Measurements from ENCODE around the gene LRRK1.

The LRRK1 gene

DNA sequence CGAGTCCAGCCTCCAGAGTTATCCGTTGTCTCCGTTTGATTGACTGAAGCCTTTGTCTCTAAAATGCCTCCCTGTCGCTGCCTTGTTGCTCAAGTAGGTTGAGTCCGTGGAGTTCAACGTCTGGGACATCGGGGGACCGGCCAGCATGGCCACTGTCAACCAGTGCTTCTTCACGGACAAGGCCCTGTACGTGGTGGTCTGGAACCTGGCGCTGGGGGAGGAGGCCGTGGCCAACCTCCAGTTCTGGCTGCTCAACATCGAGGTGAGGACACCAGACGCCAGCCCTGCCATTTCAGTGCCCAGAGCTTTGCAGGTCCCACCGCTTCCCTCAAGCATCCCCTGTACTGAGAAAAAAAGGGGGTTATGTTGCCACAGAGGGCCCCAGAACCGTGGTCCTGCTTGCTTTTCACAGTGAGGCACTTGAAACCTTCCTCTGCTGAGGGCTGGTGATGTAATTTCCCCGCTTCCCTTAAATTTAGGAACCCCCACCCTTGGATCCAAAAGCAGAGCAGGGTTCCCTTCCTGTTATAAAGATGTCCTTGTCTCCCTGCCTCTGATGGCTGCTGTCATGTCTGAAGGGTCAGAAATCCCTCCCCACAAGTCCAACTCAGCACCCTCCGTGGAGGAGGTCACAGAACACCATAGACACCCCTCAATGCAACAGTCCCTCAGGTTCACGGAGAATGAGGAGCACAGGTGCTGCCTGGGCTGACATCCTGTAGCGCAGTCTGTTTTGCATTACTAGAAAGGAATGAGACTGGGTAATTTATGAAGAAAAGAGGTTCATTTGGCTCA, 105.7 kb downstream of the LRRK1 start:
- H3K4me3 ChIP-seq (ENCODE audit: control insufficient read depth in 1 of 7, extremely low read depth in 1 of 7, insufficient read depth in 4 of 7, low read depth in 2 of 7, low read length in 6 of 7): no peak overlapping the region
- H3K36me3 ChIP-seq (ENCODE audit: control insufficient read depth in 4 of 4, insufficient read depth in 4 of 4, low read length in 3 of 4): peaks cover 2 to 84% (median 50%) of the 10 kb centered on the region in 4 experiments
- H3K27ac ChIP-seq (ENCODE audit: insufficient read depth in 1 of 2, low read depth in 1 of 2, low read length in 2 of 2, poor library complexity in 1 of 2, severe bottlenecking in 2 of 2): no peak overlapping the region
- no peaks in the 10 kb centered on the region for H3K9me3 ChIP-seq (ENCODE audit: control extremely low read depth in 1 of 5, control insufficient read depth in 4 of 5, insufficient read depth in 2 of 5, low read depth in 1 of 5, low read length in 4 of 5)
- peaks cover 0 to 6% (median 1%) of the 10 kb centered on the region in 4 experiments for H3K4me1 ChIP-seq (ENCODE audit: control extremely low read depth in 1 of 4, control insufficient read depth in 4 of 4, insufficient read depth in 4 of 4, low read length in 3 of 4)
- CTCF ChIA-PET: interaction anchor here (1.4 kb wide), 1 partner anchor 9 kb away, joined by 4 read pairs; no protein-coding TSS in a partner anchor
- H3K27me3 ChIP-seq (replicated peaks in 2 of 5; ENCODE audit: control insufficient read depth in 4 of 5, insufficient read depth in 5 of 5, low read length in 4 of 5): no peaks in the 10 kb centered on the region
- WGBS (ENCODE audit: insufficient coverage): 95% methylated on average over 18 of the region's 20 CpGs
- POLR2A ChIA-PET: no interaction called here
- DNase-seq: no peak

DNA sequence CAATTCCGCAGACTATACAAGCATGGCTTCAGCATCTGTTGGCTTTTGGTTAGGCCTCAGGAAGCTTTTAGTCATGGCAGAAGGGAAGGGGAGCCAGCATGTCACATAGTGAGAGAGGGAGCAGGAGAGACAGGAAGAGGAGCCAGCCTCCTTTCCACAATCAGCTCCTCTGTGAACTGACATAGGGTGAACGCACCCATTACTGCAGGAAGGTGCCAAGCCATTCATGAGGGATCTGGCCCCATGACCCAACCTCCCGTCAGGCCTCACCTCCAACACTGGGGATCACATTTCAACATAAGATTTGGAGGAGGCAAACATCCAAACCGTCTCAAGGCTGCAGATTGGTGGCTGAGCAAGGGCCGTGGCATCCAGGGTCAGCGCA, 106.3 kb downstream of the LRRK1 start:
- H3K27me3 ChIP-seq (replicated peaks in 2 of 5; ENCODE audit: control insufficient read depth in 4 of 5, insufficient read depth in 5 of 5, low read length in 4 of 5): no peaks in the 10 kb centered on the region

GRCh38 chr15:101025896-101026631, 106.9 kb downstream of the LRRK1 start:
- DNase-seq: no peak
- WGBS (ENCODE audit: insufficient coverage): 99% methylated on average over 15 of the region's 17 CpGs
- H3K27ac ChIP-seq (ENCODE audit: insufficient read depth in 1 of 2, low read depth in 1 of 2, low read length in 2 of 2, poor library complexity in 1 of 2, severe bottlenecking in 2 of 2): no peak overlapping the region
- CTCF ChIA-PET: no interaction called here
- H3K36me3 ChIP-seq (ENCODE audit: control insufficient read depth in 4 of 4, insufficient read depth in 4 of 4, low read length in 3 of 4): peaks cover 2 to 88% (median 54%) of the 10 kb centered on the region in 4 experiments
- H3K9me3 ChIP-seq (ENCODE audit: control extremely low read depth in 1 of 5, control insufficient read depth in 4 of 5, insufficient read depth in 2 of 5, low read depth in 1 of 5, low read length in 4 of 5): no peaks in the 10 kb centered on the region
- no peaks in the 10 kb centered on the region for H3K27me3 ChIP-seq (replicated peaks in 2 of 5; ENCODE audit: control insufficient read depth in 4 of 5, insufficient read depth in 5 of 5, low read length in 4 of 5)
- H3K4me1 ChIP-seq (ENCODE audit: control extremely low read depth in 1 of 4, control insufficient read depth in 4 of 4, insufficient read depth in 4 of 4, low read length in 3 of 4): peaks cover 0 to 6% (median 1%) of the 10 kb centered on the region in 4 experiments
- no peak overlapping the region for H3K4me3 ChIP-seq (ENCODE audit: control insufficient read depth in 1 of 7, extremely low read depth in 1 of 7, insufficient read depth in 4 of 7, low read depth in 2 of 7, low read length in 6 of 7)
- POLR2A ChIA-PET: interaction anchor here (0.6 kb wide), 1 partner anchor 242 kb away, joined by 4 read pairs; no protein-coding TSS in a partner anchor

More for the DNA sequence above, 106.3 kb downstream of the LRRK1 start:
- 98% methylated on average over 5 of the region's 6 CpGs for WGBS (ENCODE audit: insufficient coverage)
- no peaks in the 10 kb centered on the region for H3K9me3 ChIP-seq (ENCODE audit: control extremely low read depth in 1 of 5, control insufficient read depth in 4 of 5, insufficient read depth in 2 of 5, low read depth in 1 of 5, low read length in 4 of 5)
- no peak overlapping the region for H3K27ac ChIP-seq (ENCODE audit: insufficient read depth in 1 of 2, low read depth in 1 of 2, low read length in 2 of 2, poor library complexity in 1 of 2, severe bottlenecking in 2 of 2)
- peaks cover 0 to 6% (median 1%) of the 10 kb centered on the region in 4 experiments for H3K4me1 ChIP-seq (ENCODE audit: control extremely low read depth in 1 of 4, control insufficient read depth in 4 of 4, insufficient read depth in 4 of 4, low read length in 3 of 4)
- H3K4me3 ChIP-seq (ENCODE audit: control insufficient read depth in 1 of 7, extremely low read depth in 1 of 7, insufficient read depth in 4 of 7, low read depth in 2 of 7, low read length in 6 of 7): no peak overlapping the region
- peaks cover 2 to 88% (median 52%) of the 10 kb centered on the region in 4 experiments for H3K36me3 ChIP-seq (ENCODE audit: control insufficient read depth in 4 of 4, insufficient read depth in 4 of 4, low read length in 3 of 4)
- no peak for DNase-seq
- ChIA-PET CTCF (no interaction called here), POLR2A (no interaction called here)

DNA sequence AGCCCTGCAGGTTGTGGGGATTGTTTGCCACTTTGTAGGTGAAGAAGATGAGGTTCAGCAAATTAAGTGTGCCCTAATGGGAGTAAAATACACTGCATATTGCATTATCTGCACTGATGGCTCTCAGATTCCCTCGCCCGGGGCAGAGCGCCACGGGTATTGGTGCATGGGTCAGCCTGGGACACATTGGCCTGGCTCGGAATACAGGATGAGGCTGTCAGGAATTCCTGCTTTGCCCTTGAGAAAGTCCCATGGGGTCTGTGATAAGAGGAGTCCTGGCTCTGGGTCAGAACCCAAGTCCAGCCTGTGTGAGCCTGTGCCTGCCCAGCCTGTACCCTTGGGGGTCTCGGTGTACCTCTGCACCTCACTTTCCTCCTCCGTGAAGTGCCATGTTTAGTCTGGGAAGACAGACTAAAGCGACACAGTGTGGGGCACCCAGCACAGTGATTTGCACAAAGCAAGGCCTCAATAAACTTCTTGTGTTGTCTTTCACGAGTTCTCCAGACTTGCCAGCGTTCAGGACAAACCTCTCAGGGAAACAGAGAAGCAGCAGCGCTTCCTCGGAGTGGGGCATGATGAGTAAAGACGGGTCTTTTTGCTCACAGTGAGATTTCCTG, 107.6 kb downstream of the LRRK1 start:
- H3K4me3 ChIP-seq (ENCODE audit: control insufficient read depth in 1 of 7, extremely low read depth in 1 of 7, insufficient read depth in 4 of 7, low read depth in 2 of 7, low read length in 6 of 7): no peak overlapping the region
- no peak for DNase-seq
- ChIA-PET POLR2A (interaction anchor here (0.6 kb wide), 1 partner anchor 241 kb away, joined by 4 read pairs; no protein-coding TSS in a partner anchor), CTCF (no interaction called here)
- no peak overlapping the region for H3K27ac ChIP-seq (ENCODE audit: insufficient read depth in 1 of 2, low read depth in 1 of 2, low read length in 2 of 2, poor library complexity in 1 of 2, severe bottlenecking in 2 of 2)
- H3K9me3 ChIP-seq (ENCODE audit: control extremely low read depth in 1 of 5, control insufficient read depth in 4 of 5, insufficient read depth in 2 of 5, low read depth in 1 of 5, low read length in 4 of 5): no peaks in the 10 kb centered on the region
- no peaks in the 10 kb centered on the region for H3K27me3 ChIP-seq (replicated peaks in 2 of 5; ENCODE audit: control insufficient read depth in 4 of 5, insufficient read depth in 5 of 5, low read length in 4 of 5)
- H3K4me1 ChIP-seq (ENCODE audit: control extremely low read depth in 1 of 4, control insufficient read depth in 4 of 4, insufficient read depth in 4 of 4, low read length in 3 of 4): peaks cover 0 to 6% (median 1%) of the 10 kb centered on the region in 4 experiments
- peaks cover 2 to 85% (median 53%) of the 10 kb centered on the region in 4 experiments for H3K36me3 ChIP-seq (ENCODE audit: control insufficient read depth in 4 of 4, insufficient read depth in 4 of 4, low read length in 3 of 4)
- WGBS (ENCODE audit: insufficient coverage): 97% methylated on average over 13 of the region's 13 CpGs

DNA sequence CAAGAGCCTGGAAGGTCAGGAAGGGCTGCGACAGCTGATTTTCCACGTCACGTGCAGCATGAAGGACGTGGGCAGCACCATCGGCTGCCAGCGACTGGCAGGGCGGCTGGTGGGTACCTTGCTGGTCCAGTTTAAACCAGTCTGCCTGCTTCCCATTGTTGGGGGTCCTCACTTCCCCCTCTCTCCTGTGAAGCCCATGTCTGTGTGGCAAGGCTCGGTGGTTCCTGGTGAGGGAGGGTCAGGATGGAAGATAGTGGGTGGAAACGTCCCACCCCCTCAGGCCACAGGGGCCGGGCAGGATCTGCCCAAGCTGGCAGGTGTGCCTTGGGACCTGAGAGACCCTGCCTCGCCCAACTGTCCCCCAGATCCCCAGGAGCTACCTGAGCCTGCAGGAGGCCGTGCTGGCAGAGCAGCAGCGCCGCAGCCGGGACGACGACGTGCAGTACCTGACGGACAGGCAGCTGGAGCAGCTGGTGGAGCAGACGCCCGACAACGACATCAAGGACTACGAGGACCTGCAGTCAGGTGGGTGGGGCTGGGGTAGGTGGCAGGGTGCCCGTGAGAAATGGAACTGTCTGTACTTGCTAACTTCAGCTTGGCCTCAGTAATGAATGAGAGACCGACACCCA, 108.2 kb downstream of the LRRK1 start:
- Histone ChIP-seq H3K36me3 (ENCODE audit: control insufficient read depth in 4 of 4, insufficient read depth in 4 of 4, low read length in 3 of 4) (peaks cover 2 to 81% (median 50%) of the 10 kb centered on the region in 4 experiments), H3K27me3 (replicated peaks in 2 of 5; ENCODE audit: control insufficient read depth in 4 of 5, insufficient read depth in 5 of 5, low read length in 4 of 5) (no peaks in the 10 kb centered on the region), H3K4me3 (ENCODE audit: control insufficient read depth in 1 of 7, extremely low read depth in 1 of 7, insufficient read depth in 4 of 7, low read depth in 2 of 7, low read length in 6 of 7) (no peak overlapping the region), H3K4me1 (ENCODE audit: control extremely low read depth in 1 of 4, control insufficient read depth in 4 of 4, insufficient read depth in 4 of 4, low read length in 3 of 4) (peaks cover 0 to 6% (median 1%) of the 10 kb centered on the region in 4 experiments), H3K27ac (ENCODE audit: insufficient read depth in 1 of 2, low read depth in 1 of 2, low read length in 2 of 2, poor library complexity in 1 of 2, severe bottlenecking in 2 of 2) (no peak overlapping the region), H3K9me3 (ENCODE audit: control extremely low read depth in 1 of 5, control insufficient read depth in 4 of 5, insufficient read depth in 2 of 5, low read depth in 1 of 5, low read length in 4 of 5) (no peaks in the 10 kb centered on the region)
- DNase-seq: no peak
- POLR2A ChIA-PET: no interaction called here
- CTCF ChIA-PET: no interaction called here
- WGBS (ENCODE audit: insufficient coverage): over 99% methylated on average over 23 of the region's 25 CpGs

DNA sequence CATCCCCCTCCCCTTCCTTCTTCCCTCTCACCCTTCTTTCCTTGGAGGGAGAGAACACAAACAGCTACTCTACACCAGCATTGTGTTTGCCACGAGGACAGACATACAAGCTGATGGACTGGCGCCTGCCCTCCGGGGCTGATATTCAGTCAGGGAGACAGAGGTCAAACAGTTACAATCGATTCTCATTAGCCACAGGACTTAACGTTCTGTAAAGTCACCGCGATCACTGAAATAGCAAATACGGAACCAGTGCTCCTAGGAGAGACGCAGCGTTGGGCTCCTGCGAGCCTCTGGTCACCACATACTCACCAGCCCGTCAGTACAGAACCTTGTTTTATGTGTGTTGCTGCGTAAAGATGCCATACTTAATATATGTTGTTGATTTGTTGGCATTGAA, 108.8 kb downstream of the LRRK1 start:
- Histone ChIP-seq H3K27ac (ENCODE audit: insufficient read depth in 1 of 2, low read depth in 1 of 2, low read length in 2 of 2, poor library complexity in 1 of 2, severe bottlenecking in 2 of 2) (no peak overlapping the region), H3K27me3 (replicated peaks in 2 of 5; ENCODE audit: control insufficient read depth in 4 of 5, insufficient read depth in 5 of 5, low read length in 4 of 5) (no peaks in the 10 kb centered on the region), H3K4me1 (ENCODE audit: control extremely low read depth in 1 of 4, control insufficient read depth in 4 of 4, insufficient read depth in 4 of 4, low read length in 3 of 4) (peaks cover 0 to 6% (median 1%) of the 10 kb centered on the region in 4 experiments), H3K4me3 (ENCODE audit: control insufficient read depth in 1 of 7, extremely low read depth in 1 of 7, insufficient read depth in 4 of 7, low read depth in 2 of 7, low read length in 6 of 7) (no peak overlapping the region), H3K9me3 (ENCODE audit: control extremely low read depth in 1 of 5, control insufficient read depth in 4 of 5, insufficient read depth in 2 of 5, low read depth in 1 of 5, low read length in 4 of 5) (no peaks in the 10 kb centered on the region), H3K36me3 (ENCODE audit: control insufficient read depth in 4 of 4, insufficient read depth in 4 of 4, low read length in 3 of 4) (peaks cover 2 to 76% (median 51%) of the 10 kb centered on the region in 4 experiments)
- ChIA-PET CTCF (no interaction called here), POLR2A (no interaction called here)
- DNase-seq: no peak
- 90% methylated on average over 11 of the region's 13 CpGs for WGBS (ENCODE audit: insufficient coverage)
